ENCODE data around the gene FAM53A. TPM values are rescaled to one million over a fixed set of nuclear protein-coding genes. Genes with fewer than 3 reads are reported as not detected.

The FAM53A gene
- total RNA-seq, 1 experiment from 2014 or later = 3.1 TPM

DNA sequence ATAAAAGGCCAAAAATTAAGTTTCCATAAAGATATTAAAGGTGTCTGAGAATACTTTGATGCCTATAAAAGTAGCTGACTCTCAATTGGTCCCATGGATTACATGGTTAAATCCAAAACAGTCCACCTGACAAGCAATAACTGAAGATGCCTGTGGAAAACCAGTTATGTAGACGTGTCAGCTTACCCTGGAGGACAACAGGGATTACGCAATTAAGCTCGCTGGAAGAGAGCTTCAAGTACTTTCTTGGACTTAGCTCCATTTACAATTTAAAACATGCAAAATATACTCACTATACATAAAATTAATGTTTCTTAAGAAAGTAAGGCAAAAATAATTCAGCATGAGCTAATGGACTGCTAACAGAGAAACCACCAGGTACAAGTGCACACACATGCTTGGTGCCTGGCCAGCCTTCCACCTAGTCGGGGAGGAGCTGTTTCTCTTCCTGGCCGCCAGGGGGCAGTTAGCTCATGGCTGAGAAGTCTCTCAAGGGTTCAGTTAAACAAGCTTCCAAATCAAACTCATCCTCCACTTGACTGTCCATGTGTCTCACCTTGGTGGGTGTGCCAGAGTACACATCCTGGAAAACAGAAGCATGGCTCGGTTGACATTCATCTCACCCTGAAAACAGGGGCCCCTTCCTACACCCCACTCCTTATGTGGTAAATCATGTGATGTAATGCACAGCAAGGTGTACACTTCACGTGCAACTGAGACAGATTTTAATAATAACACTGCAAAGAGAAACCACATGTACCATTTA, 9.2 kb upstream of the FAM53A start:
- Histone ChIP-seq H3K4me3 (ENCODE audit: low read length) (no peak overlapping the region), H3K79me2 (ENCODE audit: low read length) (no peaks in the 10 kb centered on the region), H3K9ac (ENCODE audit: low read length) (no peak overlapping the region), H3K9me3 (ENCODE audit: low read length) (no peaks in the 10 kb centered on the region), H3K36me3 (ENCODE audit: low read depth, low read length) (peaks cover 48% of the 10 kb centered on the region), H3K4me2 (ENCODE audit: low read length) (no peak overlapping the region), H3K27me3 (ENCODE audit: low read length) (no peaks in the 10 kb centered on the region), H3F3A (ENCODE audit: low read length, unreplicated experiment) (no peaks in the 10 kb centered on the region), H4K20me1 (ENCODE audit: low read length) (no peaks in the 10 kb centered on the region), H3K9me2 (replicated peaks; ENCODE audit: low read length) (no peaks in the 10 kb centered on the region), H2AFZ (ENCODE audit: low read length) (no peak overlapping the region), H3K4me1 (ENCODE audit: insufficient read depth, low read length) (no peaks in the 10 kb centered on the region), H3K27ac (ENCODE audit: low read length) (no peak overlapping the region)
- TSS peak; percentile 28 for BruUV-seq (replicated peaks)
- intact Hi-C loops (cut with micrococcal nuclease) = no loop called here
- CTCF ChIA-PET = interaction anchor here (0.7 to 1.3 kb wide), 5 partner anchors 18 to 37 kb away, joined by 4 to 20 read pairs (median 9); partner anchors contain the start of gene SLBP
- TF ChIP-seq, protein P1, sequence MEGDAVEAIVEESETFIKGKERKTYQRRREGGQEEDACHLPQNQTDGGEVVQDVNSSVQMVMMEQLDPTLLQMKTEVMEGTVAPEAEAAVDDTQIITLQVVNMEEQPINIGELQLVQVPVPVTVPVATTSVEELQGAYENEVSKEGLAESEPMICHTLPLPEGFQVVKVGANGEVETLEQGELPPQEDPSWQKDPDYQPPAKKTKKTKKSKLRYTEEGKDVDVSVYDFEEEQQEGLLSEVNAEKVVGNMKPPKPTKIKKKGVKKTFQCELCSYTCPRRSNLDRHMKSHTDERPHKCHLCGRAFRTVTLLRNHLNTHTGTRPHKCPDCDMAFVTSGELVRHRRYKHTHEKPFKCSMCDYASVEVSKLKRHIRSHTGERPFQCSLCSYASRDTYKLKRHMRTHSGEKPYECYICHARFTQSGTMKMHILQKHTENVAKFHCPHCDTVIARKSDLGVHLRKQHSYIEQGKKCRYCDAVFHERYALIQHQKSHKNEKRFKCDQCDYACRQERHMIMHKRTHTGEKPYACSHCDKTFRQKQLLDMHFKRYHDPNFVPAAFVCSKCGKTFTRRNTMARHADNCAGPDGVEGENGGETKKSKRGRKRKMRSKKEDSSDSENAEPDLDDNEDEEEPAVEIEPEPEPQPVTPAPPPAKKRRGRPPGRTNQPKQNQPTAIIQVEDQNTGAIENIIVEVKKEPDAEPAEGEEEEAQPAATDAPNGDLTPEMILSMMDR (conservative IDR thresholded peaks at IDR 0.05; ENCODE audit: low read depth, low read length) = peak; percentile 90
- no peak for TF ChIP-seq EZH2 (IDR thresholded peaks at IDR 0.05; ENCODE audit: low read length, unreplicated experiment)
- DNase-seq (peak; percentile 74), ATAC-seq (peak; percentile 84)
- POLR2A ChIA-PET (ENCODE audit: unreplicated experiment) = no interaction called here

DNA sequence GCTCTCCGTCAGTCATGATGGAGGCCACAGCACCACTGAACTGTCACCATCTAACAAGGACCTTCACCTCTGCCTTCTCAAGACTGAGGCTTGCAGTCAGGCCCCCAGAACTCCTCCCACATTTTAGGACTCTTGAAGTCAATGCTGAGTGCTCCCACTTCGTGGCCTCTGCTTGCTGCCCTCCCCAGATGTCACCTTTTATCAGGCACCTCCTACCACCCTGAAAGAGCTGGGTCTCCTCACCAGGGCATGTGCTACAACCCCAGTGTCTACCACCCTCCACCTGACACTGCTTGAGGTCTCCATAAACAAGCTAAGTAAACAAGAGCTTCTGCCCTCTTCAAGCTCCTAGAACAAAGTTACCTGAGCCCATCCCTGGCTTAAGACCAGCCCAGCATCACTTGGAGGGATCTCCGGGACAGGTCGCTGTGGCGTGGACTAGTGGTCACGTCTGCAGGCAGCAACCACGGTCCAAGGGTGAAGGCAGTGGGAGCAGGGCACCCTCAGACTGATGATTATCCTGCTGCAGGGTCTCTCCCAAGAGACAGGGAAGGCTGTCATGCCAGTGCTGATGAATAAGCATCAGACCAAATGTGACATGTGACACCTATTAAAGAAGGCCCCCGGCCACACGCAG, 7.7 kb upstream of the FAM53A start:
- Histone ChIP-seq H3F3A (ENCODE audit: low read length, unreplicated experiment) (no peaks in the 10 kb centered on the region), H3K4me2 (ENCODE audit: low read length) (no peak overlapping the region), H3K27me3 (ENCODE audit: low read length) (no peaks in the 10 kb centered on the region), H3K27ac (ENCODE audit: low read length) (no peak overlapping the region), H2AFZ (ENCODE audit: low read length) (no peak overlapping the region), H3K4me3 (ENCODE audit: low read length) (no peak overlapping the region), H3K4me1 (ENCODE audit: insufficient read depth, low read length) (no peaks in the 10 kb centered on the region), H4K20me1 (ENCODE audit: low read length) (no peaks in the 10 kb centered on the region), H3K9me2 (replicated peaks; ENCODE audit: low read length) (no peaks in the 10 kb centered on the region), H3K36me3 (ENCODE audit: low read depth, low read length) (peaks cover 44% of the 10 kb centered on the region), H3K79me2 (ENCODE audit: low read length) (no peaks in the 10 kb centered on the region), H3K9me3 (ENCODE audit: low read length) (no peaks in the 10 kb centered on the region), H3K9ac (ENCODE audit: low read length) (no peak overlapping the region)
- ATAC-seq (no peak), DNase-seq (no peak)
- BruUV-seq (replicated peaks) = no TSS peak
- CTCF ChIA-PET = no interaction called here
- POLR2A ChIA-PET (ENCODE audit: unreplicated experiment) = no interaction called here
- intact Hi-C loops (cut with micrococcal nuclease) = no loop called here
- TF ChIP-seq, protein P1 (conservative IDR thresholded peaks at IDR 0.05; ENCODE audit: low read depth, low read length) = no peak
- no peak for TF ChIP-seq EZH2 (IDR thresholded peaks at IDR 0.05; ENCODE audit: low read length, unreplicated experiment)
- TF ChIP-seq EZH2phosphoT487 (IDR thresholded peaks at IDR 0.05; ENCODE audit: borderline replicate concordance, low read length) = no peak

DNA sequence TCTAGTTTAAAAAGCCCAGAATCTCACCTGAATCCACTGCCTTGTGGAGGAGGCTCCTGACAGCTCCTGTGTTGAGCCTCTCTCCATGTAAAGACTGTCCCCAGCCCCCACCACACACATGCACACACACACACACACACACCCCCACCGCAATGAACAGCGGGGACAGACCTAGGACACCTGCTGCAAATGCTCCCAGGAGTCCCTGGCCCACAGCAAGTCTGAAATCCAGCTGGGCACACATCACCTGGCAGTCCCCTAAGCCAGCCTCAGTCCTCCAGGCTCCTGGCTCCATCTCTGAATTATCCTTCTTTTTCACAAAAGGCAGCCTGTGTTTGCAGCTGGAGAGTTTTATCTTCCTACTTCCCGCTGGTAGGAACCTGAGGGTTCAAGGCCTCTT, 6.6 kb upstream of the FAM53A start:
- POLR2A ChIA-PET (ENCODE audit: unreplicated experiment) = no interaction called here
- Histone ChIP-seq H2AFZ (ENCODE audit: low read length) (no peak overlapping the region), H3K9me3 (ENCODE audit: low read length) (no peaks in the 10 kb centered on the region), H3K27ac (ENCODE audit: low read length) (no peak overlapping the region), H3K79me2 (ENCODE audit: low read length) (no peaks in the 10 kb centered on the region), H3K9ac (ENCODE audit: low read length) (no peak overlapping the region), H3F3A (ENCODE audit: low read length, unreplicated experiment) (no peaks in the 10 kb centered on the region), H4K20me1 (ENCODE audit: low read length) (no peaks in the 10 kb centered on the region), H3K4me2 (ENCODE audit: low read length) (no peak overlapping the region), H3K27me3 (ENCODE audit: low read length) (no peaks in the 10 kb centered on the region), H3K36me3 (ENCODE audit: low read depth, low read length) (peaks cover 40% of the 10 kb centered on the region), H3K9me2 (replicated peaks; ENCODE audit: low read length) (no peaks in the 10 kb centered on the region), H3K4me1 (ENCODE audit: insufficient read depth, low read length) (no peaks in the 10 kb centered on the region), H3K4me3 (ENCODE audit: low read length) (no peak overlapping the region)
- BruUV-seq (replicated peaks) = no TSS peak
- intact Hi-C loops (cut with micrococcal nuclease) = no loop called here
- no peak for TF ChIP-seq EZH2 (IDR thresholded peaks at IDR 0.05; ENCODE audit: low read length, unreplicated experiment)
- TF ChIP-seq, protein P1 (conservative IDR thresholded peaks at IDR 0.05; ENCODE audit: low read depth, low read length) = no peak
- TF ChIP-seq EZH2phosphoT487 (IDR thresholded peaks at IDR 0.05; ENCODE audit: borderline replicate concordance, low read length) = no peak
- DNase-seq = no peak
- CTCF ChIA-PET = no interaction called here
- no peak for ATAC-seq

Data from PC-3 (cell line).